Transverse colon (tissue), 4 donors: ENCODE data around the gene BTG3. TPM values are rescaled to one million over a fixed set of nuclear protein-coding genes. Genes with fewer than 3 reads are reported as not detected.

ENCODE experiments used
- DNase-seq: peaks from one replicate; pipeline ENCODE4 v3.0.0-alpha.2; 2019
- H3K27ac ChIP-seq, 4 donors: fragments of 200-600 bp; sonication (generic); 2 replicates each; pipeline ENCODE4 v1.5.1; 2016 to 2018; ENCODE audit warnings: inconsistent platforms in 4 of 4
- H3K27me3 ChIP-seq: fragments of 200-600 bp; sonication (generic); 2 replicates; pipeline ENCODE4 v1.5.1; 2017; ENCODE audit warnings: inconsistent platforms
- H3K36me3 ChIP-seq, 4 donors: fragments of 200-600 bp; sonication (generic); 2 replicates each; pipeline ENCODE4 v1.5.1; 2017 to 2019; ENCODE audit warnings: inconsistent platforms in 4 of 4
- H3K4me1 ChIP-seq, 4 donors: fragments of 200-600 bp; sonication (generic); 2 replicates each; pipeline ENCODE4 v1.5.1; 2017 to 2020; ENCODE audit warnings: inconsistent platforms in 4 of 4
- H3K4me3 ChIP-seq, 4 donors: fragments of 200-600 bp; sonication (generic); 1 replicate in 1 of 4; 2 replicates in 3 of 4; pipeline versions ENCODE4 v1.5.1 to v1.6.1; 2017 to 2019; ENCODE audit warnings: inconsistent platforms in 4 of 4
- H3K9me3 ChIP-seq, 2 donors: fragments of 200-600 bp; sonication (generic); 2 replicates each; pipeline ENCODE4 v1.5.1; 2017 to 2019; ENCODE audit warnings: inconsistent platforms in 2 of 2
- EP300 ChIP-seq: sonication (generic); formaldehyde crosslinking; IDR thresholded peaks from one replicate; pipeline ENCODE4 v1.6.1; 2017; ENCODE audit warnings: antibody characterized with exemption, low read depth
- POLR2A ChIP-seq: fragments of 450-650 bp; IDR thresholded peaks from one replicate; pipeline ENCODE4 v1.6.1; 2016; ENCODE audit warnings: antibody characterized with exemption, mild to moderate bottlenecking, moderate library complexity
- POLR2AphosphoS5 ChIP-seq, 3 donors: sonication (generic); formaldehyde crosslinking; IDR thresholded peaks; one replicate each; pipeline ENCODE4 v1.6.1; 2016; ENCODE audit warnings: antibody characterized with exemption in 3 of 3
- WGBS, 2 donors: methylation state at CpG; one replicate each; pipeline ENCODE4 v1.1.5; 2018; ENCODE audit warnings: low coverage in 1 of 2; 5-methylcytosine and 5-hydroxymethylcytosine counted together
- in situ Hi-C, 4 donors: fragments of 200-750 bp; cut with MboI; loops; one replicate each; pipeline versions ENCODE4 v1.15.0 to v1.15.1; 2017; ENCODE audit warnings: low sequenced_read_pairs in 3 of 4, low pct_ligation_motif_present in 1 of 4, low pct_unique_long_range_greater_than_20kb in 1 of 4
- intact Hi-C: fragments of 100-400 bp; cut with DNase I; formaldehyde crosslinking; loops from one replicate; pipeline ENCODE4 v1.15.1; 2023; ENCODE audit warnings: low total_unique reads
- small RNA-seq, 4 donors: library from RNA; depleted of rRNA; stranded (forward); fragments of <200 nt; gene quantifications; one replicate each; pipeline ENCODE3, GENCODE V24; 2016
- total RNA-seq, 4 donors: library from RNA; depleted of rRNA; stranded (reverse); fragments of >200 nt; gene quantifications; one replicate each; pipeline ENCODE4 v1.1.0, GENCODE V29; 2016
- TF ChIP-seq, protein P1 (sequence below), 5 experiments: fragments of 200-600 bp in 3 of 5; fragments of 450-650 bp in 2 of 5; sonication (generic) in 3 of 5; IDR thresholded peaks; 1 replicate in 2 of 5; 2 replicates in 3 of 5; pipeline ENCODE4 v1.5.1; 2016 to 2017; ENCODE audit warnings: antibody characterized with exemption in 5 of 5, inconsistent platforms in 3 of 5, mild to moderate bottlenecking in 2 of 5, moderate library complexity in 1 of 5

The BTG3 gene
- total RNA-seq, 4 donors from 2014 or later = 26.9 to 152 (median 45.3) TPM

DNA sequence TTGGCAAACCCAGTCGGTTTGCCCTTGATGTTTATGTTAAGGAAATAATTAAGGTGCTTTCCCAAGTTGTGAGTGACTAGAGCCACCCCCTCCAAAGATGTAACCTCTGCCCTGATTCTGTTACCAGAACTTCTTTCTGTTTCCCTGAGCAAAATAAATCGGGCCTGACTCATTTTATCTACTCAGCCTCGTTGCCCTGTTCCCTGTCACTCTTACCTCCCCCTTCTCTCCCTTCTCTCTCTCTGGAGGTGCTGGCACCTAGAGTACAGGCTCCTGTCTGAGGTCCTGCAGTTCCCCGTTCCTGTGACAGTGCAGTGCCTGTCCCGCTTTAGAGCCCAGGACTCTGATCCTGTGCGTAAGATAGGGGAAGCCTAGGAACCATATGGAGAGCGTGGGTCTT is 64.4 kb downstream of the BTG3 start:
- TF ChIP-seq POLR2AphosphoS5 (IDR thresholded peaks at IDR 0.05) (no peak), EP300 (no peak), POLR2A (no peak)
- TF ChIP-seq, protein P1, sequence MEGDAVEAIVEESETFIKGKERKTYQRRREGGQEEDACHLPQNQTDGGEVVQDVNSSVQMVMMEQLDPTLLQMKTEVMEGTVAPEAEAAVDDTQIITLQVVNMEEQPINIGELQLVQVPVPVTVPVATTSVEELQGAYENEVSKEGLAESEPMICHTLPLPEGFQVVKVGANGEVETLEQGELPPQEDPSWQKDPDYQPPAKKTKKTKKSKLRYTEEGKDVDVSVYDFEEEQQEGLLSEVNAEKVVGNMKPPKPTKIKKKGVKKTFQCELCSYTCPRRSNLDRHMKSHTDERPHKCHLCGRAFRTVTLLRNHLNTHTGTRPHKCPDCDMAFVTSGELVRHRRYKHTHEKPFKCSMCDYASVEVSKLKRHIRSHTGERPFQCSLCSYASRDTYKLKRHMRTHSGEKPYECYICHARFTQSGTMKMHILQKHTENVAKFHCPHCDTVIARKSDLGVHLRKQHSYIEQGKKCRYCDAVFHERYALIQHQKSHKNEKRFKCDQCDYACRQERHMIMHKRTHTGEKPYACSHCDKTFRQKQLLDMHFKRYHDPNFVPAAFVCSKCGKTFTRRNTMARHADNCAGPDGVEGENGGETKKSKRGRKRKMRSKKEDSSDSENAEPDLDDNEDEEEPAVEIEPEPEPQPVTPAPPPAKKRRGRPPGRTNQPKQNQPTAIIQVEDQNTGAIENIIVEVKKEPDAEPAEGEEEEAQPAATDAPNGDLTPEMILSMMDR (IDR thresholded peaks at IDR 0.05) = no peak
- WGBS, 2 donors = 60 to 75% methylated on average over 4 to 7 of the region's 7 CpGs
- no peak overlapping the region for H3K27ac ChIP-seq

DNA sequence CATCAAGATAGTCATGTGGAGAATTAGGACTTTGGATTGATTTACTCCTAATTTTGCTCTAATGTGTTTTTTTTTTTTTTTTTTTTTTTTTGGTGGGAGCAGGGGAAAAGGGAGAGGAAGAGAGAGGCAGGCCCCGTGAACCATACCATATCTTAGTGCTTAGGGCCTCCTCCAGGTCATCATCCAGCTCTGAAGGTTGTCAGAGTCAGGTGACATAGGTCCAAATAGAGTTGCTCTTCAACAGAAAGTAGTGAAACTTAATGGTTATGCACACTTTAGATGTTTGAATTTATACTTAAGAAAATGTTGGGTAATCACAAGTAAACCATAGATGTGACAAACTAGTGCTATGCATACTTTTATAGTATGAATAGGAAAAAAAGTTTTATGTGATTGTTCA is 67.7 kb downstream of the BTG3 start:
- peaks cover 7 to 18% (median 12%) of the 10 kb centered on the region in 4 donors for H3K4me1 ChIP-seq
- intact Hi-C loops (no loop called here), in situ Hi-C loops (no loop called here)
- H3K9me3 ChIP-seq = no peaks in the 10 kb centered on the region
- WGBS, 2 donors = 91% methylated on average over 1 of the region's 1 CpG; no CpG with 5 or more reads in 1 of the 2 donors
- TF ChIP-seq EP300 (no peak), POLR2AphosphoS5 (IDR thresholded peaks at IDR 0.05) (no peak), POLR2A (no peak)
- TF ChIP-seq, protein P1 (IDR thresholded peaks at IDR 0.05) = no peak
- no peaks in the 10 kb centered on the region for H3K27me3 ChIP-seq
- DNase-seq = no peak
- no peaks in the 10 kb centered on the region for H3K36me3 ChIP-seq
- no peak overlapping the region for H3K4me3 ChIP-seq
- H3K27ac ChIP-seq = no peak overlapping the region

More for the DNA sequence above, 64.4 kb downstream of the BTG3 start:
- Histone ChIP-seq H3K4me1 (peaks cover 0 to 7% (median 2%) of the 10 kb centered on the region in 4 donors), H3K4me3 (no peak overlapping the region), H3K27me3 (no peaks in the 10 kb centered on the region), H3K36me3 (no peaks in the 10 kb centered on the region), H3K9me3 (no peaks in the 10 kb centered on the region)
- in situ Hi-C loops = no loop called here
- intact Hi-C loops = no loop called here
- DNase-seq = no peak

Small RNA genes within 50 kb of the gene (small RNA-seq; reads per million reads assigned to genes)
- 0 reads per million in 4 donors for gene RF00019

Other genes starting within 250 kb of the BTG3 start
- gene CXADR, start 99.9 kb downstream of the BTG3 start, total RNA-seq = 100 to 1,000 TPM in 1 of 4 donors, 10 to 100 TPM in 2, 1 to 10 TPM in 1; 4.6 to 136 (median 87.7) TPM
- 10 to 100 TPM in 1 of 4 donors, 1 to 10 TPM in 3; 3.2 to 10.8 (median 5.6) TPM for gene C21orf91, start 206.5 kb upstream of the BTG3 start, total RNA-seq